HG03521 (cell line): Measurements from ENCODE around the gene ANKRD60.

Experiments
- ATAC-seq: cut with Tn5 transposase; IDR thresholded peaks from one replicate; pipeline ENCODE4 v1.9.1; 2021; ENCODE audit warnings: mild to moderate bottlenecking, moderate library complexity; ENCODE audit not compliant: unreplicated experiment

ANKRD60 gene

GRCh38 chr20:58245181-58245891 lies 16.9 kb upstream of the ANKRD60 start:
- no peak for ATAC-seq

DNA sequence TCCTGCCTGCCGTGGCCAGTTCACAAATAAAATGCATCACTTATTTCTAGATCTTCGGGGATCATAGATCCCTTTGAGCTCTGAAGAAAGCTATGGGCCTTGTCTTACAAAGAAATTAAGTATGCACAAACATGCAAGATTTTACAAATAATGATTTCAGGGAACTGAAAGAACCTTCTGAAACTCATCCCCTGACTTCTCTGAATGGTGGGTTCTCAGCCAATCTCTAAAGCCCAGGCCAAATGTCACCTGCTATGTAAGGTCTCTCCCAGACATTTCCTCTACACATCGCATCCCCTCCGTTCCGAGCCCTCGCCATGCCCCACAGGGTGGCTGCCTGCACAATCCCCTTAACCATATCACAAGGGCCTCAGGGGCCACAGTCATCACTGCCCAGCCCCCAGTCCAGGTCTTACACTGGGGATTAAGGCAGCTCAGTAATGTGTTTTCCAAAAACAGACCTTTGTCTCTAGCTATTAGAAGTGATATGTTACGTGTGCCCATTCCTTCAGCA lies 16.1 kb upstream of the ANKRD60 start:
- no peak for ATAC-seq

GRCh38 chr20:58243653-58244410 lies 15.4 kb upstream of the ANKRD60 start:
- ATAC-seq = no peak

DNA sequence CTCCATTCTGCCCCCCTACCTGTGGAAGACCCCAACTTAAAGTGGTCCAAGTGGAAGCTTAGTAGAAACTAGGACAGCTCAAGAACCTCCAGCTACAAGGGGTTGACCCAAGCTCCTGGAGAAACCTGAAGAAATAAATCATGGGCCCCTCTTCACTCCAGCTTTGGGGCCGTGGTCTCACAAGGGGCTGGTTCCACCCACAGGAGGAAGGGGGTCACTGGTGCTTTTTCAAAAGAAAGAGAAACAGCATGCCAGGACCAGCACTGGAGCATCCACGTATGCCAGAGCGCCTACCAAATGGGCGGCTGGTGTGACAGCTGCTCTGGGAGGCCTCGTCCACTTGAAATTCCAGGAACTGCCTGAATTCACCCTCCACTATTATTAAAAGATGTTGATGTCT lies 14.4 kb upstream of the ANKRD60 start:
- no peak for ATAC-seq

DNA sequence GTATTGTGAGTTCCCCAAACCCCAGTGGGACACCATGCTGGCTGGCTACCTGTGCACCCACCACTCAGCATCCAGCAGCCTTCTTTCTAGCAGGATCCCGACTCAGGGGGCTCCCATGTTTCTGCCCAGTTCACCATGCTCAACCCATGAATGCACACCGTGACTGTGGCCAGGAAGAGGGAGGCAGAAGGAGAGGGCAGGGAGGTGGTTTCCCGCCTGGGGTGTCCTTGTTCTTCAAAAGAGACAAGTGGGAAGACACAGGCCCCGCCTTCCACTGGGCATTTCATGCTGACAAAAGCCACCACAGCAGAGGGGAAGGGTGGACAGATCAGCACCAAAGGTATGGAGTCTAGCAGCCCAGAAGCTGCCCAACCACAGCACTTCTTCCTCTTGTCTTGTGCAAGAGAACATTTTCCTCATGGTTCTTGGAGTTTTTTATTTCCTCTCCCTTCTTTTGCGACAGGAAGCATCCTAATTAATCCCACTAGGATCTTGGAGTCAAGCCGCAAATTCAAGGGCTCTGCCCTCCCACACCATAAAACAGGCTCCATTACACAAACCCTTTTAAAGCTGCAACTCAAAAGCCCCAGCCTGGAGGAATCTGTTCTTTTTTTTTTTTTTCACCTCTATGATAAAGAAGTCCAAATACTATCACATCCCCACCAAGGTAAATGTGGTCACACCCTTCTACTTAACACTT lies 13.5 kb upstream of the ANKRD60 start:
- no peak for ATAC-seq

DNA sequence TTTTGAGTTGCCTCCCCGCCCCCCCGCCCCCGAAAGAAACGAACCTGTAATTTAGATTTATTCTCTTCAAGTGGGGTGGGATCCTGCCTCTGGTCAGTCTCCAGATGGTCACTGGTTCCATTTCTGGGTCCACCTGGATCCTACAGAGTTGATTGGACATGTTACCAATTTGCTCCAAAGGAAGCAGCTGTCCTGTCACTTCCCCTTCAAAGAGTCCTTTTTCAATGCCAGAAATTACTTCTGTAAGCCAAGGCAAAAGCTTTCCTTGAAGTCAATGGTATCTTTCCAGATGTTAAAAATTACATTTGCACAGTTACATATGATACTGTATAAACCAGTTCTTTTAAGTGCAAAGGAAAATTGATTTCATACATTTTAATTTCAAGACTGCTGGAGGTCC lies 12.0 kb upstream of the ANKRD60 start:
- ATAC-seq = no peak

DNA sequence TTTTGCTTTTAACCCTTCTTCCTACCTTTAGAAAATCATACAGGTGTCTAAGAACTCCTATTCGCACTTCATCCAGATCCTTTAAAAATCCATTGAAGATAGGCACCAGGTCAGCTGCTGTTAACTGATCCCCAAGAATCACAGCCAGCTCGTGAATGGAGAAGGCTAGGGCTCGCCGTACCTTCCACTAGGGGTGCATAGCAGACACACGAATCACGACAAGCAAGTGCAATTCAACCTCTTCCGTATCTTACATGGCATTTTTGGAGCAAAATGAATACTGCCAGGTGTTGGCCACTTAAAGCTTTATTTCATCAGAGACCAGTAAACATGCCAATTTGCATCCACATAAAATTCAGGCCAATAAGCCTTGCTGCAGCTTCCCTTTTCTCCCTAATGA lies 10.8 kb upstream of the ANKRD60 start:
- ATAC-seq = no peak

DNA sequence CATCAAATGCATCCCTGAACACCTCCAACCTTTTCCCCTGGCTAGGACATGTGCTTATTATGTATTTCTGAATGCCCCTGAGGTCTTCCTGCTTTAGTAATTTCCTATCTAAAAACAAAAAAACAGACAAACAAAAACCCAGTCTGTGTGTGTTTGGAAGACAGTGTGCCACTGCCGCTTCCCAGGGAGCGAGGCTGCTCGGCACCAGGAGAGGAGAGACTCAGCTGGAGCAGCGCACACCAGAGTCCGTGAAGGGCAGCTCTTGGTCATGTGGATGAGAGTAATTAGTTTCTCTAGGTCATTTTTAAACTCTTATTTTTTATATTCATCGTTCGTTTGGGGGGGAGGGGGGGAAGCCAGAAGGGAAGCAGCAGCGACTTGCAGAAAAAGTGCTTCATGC lies 10.0 kb upstream of the ANKRD60 start:
- no peak for ATAC-seq

DNA sequence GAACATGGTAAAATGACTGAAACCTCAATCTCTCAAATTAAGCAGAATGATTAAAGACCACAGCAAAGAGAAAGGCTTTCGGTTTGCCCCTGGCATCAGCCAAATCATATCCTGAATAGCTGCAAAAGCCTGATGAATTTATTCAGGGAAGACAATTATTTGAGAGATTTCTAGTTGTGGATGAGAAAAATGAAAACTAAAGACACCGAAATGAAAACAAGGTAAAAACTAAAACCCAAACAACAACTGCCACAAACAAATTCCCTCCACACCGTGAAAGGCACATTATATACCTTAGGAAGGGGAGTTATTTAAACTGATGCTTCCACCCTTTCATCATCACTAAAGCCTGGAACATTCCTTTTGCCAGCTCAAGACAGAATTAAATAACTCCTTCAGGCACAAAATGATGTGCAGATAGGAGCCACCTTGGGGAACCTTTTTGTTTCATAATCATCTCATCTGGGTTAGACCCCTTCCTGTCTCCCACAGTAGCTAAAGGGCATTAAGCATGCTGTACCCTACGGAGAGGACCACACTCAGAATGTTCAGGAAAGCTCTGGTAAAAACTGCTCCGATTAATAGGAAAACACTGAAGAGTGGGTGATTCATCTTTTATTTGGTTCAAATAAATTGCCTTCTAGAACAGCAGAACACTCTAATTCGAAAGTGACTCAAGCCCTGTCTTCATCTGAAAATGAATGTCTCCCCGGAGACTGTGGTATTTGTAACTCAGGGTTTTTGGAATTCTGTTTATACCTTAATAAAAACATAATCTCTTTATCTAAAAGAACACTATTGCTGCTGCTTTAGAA lies 9.1 kb upstream of the ANKRD60 start:
- no peak for ATAC-seq

- ATAC-seq = peak; percentile 70
Observed at GRCh38 chr20:58236612-58237317, 8.3 kb upstream of the ANKRD60 start.

- ATAC-seq = no peak
Observed at GRCh38 chr20:58235010-58235409, 6.6 kb upstream of the ANKRD60 start.

DNA sequence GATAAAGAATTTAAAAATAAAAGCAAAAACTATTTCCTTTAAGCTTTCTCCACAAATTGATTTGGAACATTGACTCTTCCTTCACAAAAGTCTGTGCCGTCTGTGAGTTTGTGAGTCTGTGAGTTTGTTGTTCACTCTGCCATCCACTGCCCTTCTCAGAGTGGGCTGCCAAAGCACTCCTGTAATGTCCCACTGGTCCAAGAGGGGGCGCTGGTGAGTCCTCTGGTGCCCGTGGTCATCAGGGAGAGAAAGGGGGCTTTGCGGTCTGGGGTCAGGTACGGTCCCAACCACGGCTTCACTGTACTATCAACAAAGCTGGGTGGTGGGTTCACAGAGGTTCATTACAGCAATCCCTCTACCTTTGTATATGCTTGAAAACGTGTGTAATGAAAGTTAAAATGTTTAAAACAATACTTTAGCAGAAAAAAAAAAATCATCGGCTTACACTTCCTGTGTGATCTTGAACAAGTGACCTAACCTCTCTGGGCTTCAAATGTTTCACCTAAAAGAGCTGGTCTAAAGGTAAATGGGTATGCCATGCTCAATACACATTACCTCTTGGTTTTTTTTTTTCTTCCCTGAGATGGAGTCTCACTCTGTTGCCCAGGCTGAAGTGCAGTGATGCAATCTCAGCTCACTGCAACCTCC lies 5.6 kb upstream of the ANKRD60 start:
- no peak for ATAC-seq

DNA sequence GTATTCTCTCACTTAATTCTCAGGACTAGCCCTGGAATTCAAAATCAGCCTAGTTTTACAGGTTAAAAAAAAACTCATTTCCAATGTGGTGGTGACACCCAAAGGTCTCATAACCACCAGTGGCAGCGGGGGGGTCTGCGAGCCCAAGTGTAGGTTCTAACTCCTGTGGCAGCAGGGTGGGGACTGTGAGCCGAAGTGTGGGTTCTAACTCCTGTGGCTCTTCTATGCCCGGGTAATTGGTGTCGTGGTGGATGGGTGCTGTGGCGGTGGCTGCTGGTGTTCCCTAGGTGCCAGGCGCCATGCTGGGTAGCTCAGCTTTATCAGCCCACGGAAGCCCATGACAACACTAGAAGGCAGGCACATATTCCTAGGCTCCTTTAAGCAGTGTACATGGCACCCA lies 4.9 kb upstream of the ANKRD60 start:
- no peak for ATAC-seq

- ATAC-seq = no peak
Observed at GRCh38 chr20:58231683-58232082, 3.2 kb upstream of the ANKRD60 start.

- ATAC-seq = no peak
Observed at GRCh38 chr20:58229198-58229798, 845 bp upstream of the ANKRD60 start.

GRCh38 chr20:58228103-58228483 lies 360 bp downstream of the ANKRD60 start:
- no peak for ATAC-seq

- ATAC-seq = no peak
Observed at GRCh38 chr20:58227391-58228102, 906 bp downstream of the ANKRD60 start.

GRCh38 chr20:58225452-58226200 lies 2.8 kb downstream of the ANKRD60 start:
- no peak for ATAC-seq
